ENCODE data around the gene DAP.
A peak's percentile ranks its signal among the peaks of the same experiment; 100 is the strongest.
"Not testable (repeated sequence)": the region's sequence is repeated elsewhere in the genome, so short reads cannot be mapped to it uniquely, and the experiment has no call there.

The DAP gene

DNA sequence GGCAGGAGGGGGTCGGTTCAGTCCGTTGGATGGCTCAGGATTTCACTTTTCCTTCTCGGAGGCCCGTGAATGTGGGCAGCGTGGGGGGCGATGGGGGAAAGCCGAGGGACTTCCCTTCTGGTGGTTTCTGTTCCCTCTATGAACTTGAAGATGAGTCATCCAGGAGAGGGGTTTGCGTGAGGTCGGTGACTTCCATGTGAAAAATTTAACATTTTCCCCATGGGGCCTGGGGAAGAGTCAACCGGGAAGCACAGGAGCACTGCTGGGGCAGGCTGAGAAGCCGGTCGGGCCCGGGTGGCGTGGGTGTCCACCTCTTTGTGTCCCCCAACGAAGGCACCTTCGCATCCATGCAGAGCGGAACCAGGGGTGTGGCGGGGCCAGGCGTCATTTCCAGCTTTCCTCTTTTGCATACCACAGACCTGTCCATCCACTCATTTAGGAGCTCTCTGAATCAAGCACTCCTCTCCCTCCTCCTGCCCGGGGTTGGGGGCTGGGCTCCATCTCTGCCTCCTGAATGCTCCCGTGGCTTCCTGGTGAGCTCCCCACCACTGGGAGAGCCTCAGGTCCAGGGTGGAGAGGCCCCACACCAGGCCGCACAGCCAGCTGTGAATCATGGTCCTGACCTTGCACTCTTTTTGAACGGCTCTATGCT, 128.8 kb downstream of the DAP start:
- peak; percentile 84 for DNase-seq (ENCODE audit: low read depth)
- peak overlapping the region; percentile 47 for H3K4me3 ChIP-seq (ENCODE audit: low read depth, low read length)
- TF ChIP-seq, protein P1, sequence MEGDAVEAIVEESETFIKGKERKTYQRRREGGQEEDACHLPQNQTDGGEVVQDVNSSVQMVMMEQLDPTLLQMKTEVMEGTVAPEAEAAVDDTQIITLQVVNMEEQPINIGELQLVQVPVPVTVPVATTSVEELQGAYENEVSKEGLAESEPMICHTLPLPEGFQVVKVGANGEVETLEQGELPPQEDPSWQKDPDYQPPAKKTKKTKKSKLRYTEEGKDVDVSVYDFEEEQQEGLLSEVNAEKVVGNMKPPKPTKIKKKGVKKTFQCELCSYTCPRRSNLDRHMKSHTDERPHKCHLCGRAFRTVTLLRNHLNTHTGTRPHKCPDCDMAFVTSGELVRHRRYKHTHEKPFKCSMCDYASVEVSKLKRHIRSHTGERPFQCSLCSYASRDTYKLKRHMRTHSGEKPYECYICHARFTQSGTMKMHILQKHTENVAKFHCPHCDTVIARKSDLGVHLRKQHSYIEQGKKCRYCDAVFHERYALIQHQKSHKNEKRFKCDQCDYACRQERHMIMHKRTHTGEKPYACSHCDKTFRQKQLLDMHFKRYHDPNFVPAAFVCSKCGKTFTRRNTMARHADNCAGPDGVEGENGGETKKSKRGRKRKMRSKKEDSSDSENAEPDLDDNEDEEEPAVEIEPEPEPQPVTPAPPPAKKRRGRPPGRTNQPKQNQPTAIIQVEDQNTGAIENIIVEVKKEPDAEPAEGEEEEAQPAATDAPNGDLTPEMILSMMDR (IDR thresholded peaks at IDR 0.05; ENCODE audit: low read depth, low read length, missing control alignments) = no peak

DNA sequence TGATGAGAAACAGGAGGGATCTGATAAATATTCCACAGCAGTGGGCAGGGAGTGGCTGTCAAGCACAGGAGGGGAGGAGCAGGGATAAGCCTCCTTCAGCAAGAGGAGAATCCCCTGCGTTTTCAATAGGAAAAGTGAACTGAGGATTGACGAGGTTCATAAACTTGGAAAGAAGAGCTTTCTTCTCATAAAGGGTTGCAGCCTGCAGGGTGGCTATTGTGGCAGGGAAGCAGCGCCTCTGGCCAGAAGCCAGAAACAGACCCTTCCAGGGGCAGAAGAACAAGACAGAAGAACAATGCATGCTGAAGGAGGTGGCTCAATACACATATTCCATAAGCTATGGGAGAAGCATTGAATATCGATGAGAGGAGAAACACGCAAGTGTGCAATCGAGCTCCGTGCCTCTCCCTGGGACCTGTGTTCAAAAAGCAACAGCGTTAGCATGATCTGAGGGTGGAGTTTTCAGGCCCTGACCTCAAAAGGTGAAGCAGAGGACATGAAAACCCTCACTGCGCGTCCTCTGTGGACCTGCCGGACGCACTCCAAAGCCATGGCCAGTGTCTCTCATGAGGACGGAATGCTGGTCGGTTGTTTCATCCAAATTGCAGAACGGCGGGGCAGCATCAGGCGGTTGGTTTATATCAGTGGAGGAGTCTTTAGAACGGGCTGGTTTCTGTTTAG, 129.6 kb downstream of the DAP start:
- DNase-seq (ENCODE audit: low read depth) = no peak
- TF ChIP-seq, protein P1 (IDR thresholded peaks at IDR 0.05; ENCODE audit: low read depth, low read length, missing control alignments) = no peak
- peak overlapping the region; percentile 47 for H3K4me3 ChIP-seq (ENCODE audit: low read depth, low read length)

DNA sequence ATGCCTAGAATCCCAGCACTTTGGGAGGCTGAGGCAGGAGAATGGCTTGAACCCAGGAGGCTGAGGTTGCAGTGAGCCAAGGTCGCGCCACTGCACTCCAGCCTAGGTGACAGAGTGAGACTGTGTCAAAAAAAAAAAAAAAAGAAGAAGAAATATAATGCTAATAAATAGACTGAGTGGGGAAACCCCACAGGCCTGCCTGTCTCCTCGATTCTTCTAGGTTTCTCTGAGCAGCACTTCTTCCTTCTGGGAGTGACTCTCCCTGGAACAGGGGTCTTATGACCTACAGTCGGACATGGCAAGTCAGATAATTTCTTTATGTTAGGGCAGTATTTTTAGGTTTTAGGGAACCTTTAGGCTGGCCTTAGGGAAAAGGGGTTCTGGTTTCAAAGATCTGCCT, 130.3 kb downstream of the DAP start:
- peak overlapping the region; percentile 47 for H3K4me3 ChIP-seq (ENCODE audit: low read depth, low read length)
- not testable (repeated sequence) for DNase-seq (ENCODE audit: low read depth)

DNA sequence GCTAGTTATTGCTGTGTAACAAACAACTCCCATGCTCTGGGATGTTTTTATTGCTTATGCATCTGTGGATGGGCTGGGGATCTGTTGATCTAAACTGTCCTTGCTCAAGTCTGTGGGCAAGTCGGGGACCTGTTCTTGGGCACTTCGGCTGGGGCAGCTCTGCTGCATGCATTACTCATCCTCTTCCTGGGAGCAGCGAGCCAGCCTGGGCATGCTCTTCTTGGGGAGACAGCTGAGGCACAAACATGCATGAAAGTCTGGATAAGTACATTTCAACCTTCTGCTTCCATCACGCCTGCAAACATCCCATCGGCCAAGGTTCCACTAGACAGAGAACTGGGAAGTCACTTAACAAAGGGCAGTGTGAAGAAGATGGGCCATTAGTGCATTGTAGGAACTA, 130.9 kb downstream of the DAP start:
- no peak overlapping the region for H3K4me3 ChIP-seq (ENCODE audit: low read depth, low read length)
- DNase-seq (ENCODE audit: low read depth) = no peak
- TF ChIP-seq, protein P1 (IDR thresholded peaks at IDR 0.05; ENCODE audit: low read depth, low read length, missing control alignments) = no peak

DNA sequence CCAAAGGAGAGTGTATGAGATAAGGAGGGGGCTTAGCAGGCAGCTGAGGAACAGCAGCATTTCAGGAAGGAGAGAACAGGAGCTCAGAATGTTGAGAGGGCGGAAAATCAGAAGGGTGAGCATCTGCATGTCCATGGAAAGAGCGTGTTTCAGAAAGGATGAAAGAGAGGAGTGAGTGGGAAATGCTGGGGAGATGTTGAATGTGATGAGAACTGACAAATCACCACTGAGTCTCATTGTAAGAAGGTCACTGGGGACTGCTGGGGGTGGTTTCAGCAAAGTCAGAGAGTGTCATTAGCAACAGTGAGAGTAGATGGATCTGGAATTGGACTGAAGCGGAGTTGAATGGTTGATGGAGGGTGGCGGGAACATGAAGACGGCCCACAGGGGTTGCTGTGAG, 131.4 kb downstream of the DAP start:
- no peak overlapping the region for H3K4me3 ChIP-seq (ENCODE audit: low read depth, low read length)
- no peak for DNase-seq (ENCODE audit: low read depth)
- TF ChIP-seq, protein P1 (IDR thresholded peaks at IDR 0.05; ENCODE audit: low read depth, low read length, missing control alignments) = no peak
